PC-3 (cell line): Measurements from ENCODE around the gene JARID2. TPM values are rescaled to one million over a fixed set of nuclear protein-coding genes. Genes with fewer than 3 reads are reported as not detected.

Experiments
- ATAC-seq: fragments of 200-7000 bp; cut with Tn5 transposase; 2 replicates; pipeline ENCODE4 v1.9.1; 2020; ENCODE audit warnings: mild to moderate bottlenecking, moderate library complexity
- BruUV-seq: library from RNA; stranded (reverse); fragments of 400-500 nt; replicated peaks from 2 replicates; lab custom pipeline; 2021; lab: Mats Ljungman, UMichigan
- CTCF ChIA-PET: fragments of 300-600 bp; sonication (Branson Sonifier 250); formaldehyde crosslinking; loops from one replicate; lab custom pipeline; 2022; ENCODE audit warnings: antibody characterized with exemption; lab: Charles Lee
- POLR2A ChIA-PET: fragments of 300-600 bp; sonication (Branson Sonifier 250); formaldehyde crosslinking; loops from one replicate; lab custom pipeline; 2022; ENCODE audit warnings: antibody characterized with exemption; ENCODE audit not compliant: unreplicated experiment; lab: Charles Lee
- DNase-seq: peaks from one replicate; pipeline ENCODE4 v3.0.0-alpha.2; 2015
- H2AFZ ChIP-seq: fragments of 300-600 bp; sonication (generic); 2 replicates; pipeline ENCODE4 v1.6.0; 2016; ENCODE audit warnings: antibody characterized with exemption, low read length
- H3F3A ChIP-seq: fragments of 300-600 bp; sonication (generic); one replicate; pipeline ENCODE4 v1.6.0; 2017; ENCODE audit warnings: antibody characterized with exemption, low read length, control low read depth, mild to moderate bottlenecking; ENCODE audit not compliant: unreplicated experiment
- H3K27ac ChIP-seq: fragments of 300-600 bp; sonication (generic); 2 replicates; pipeline ENCODE4 v1.5.1; 2016; ENCODE audit warnings: mild to moderate bottlenecking, low read length
- H3K27me3 ChIP-seq: fragments of 300-600 bp; sonication (generic); 2 replicates; pipeline ENCODE4 v1.6.1; 2016; ENCODE audit warnings: low read length, mixed read lengths
- H3K36me3 ChIP-seq: fragments of 300-600 bp; sonication (generic); 2 replicates; pipeline ENCODE4 v1.6.1; 2016; ENCODE audit warnings: low read depth, mixed run types, low read length, mixed read lengths
- H3K4me1 ChIP-seq: fragments of 300-600 bp; sonication (generic); 2 replicates; pipeline ENCODE4 v1.5.1; 2016; ENCODE audit warnings: low read length; ENCODE audit not compliant: insufficient read depth
- H3K4me2 ChIP-seq: fragments of 300-600 bp; sonication (generic); 2 replicates; pipeline ENCODE4 v1.6.0; 2016; ENCODE audit warnings: low read length
- H3K4me3 ChIP-seq: fragments of 300-600 bp; sonication (generic); 2 replicates; pipeline ENCODE4 v1.5.1; 2016; ENCODE audit warnings: mild to moderate bottlenecking, low read length, mixed read lengths
- H3K79me2 ChIP-seq: fragments of 300-600 bp; sonication (generic); 2 replicates; pipeline ENCODE4 v1.6.1; 2017; ENCODE audit warnings: low read length, mixed read lengths
- H3K9ac ChIP-seq: fragments of 300-600 bp; sonication (generic); 2 replicates; pipeline ENCODE4 v1.6.0; 2016; ENCODE audit warnings: mild to moderate bottlenecking, low read length
- H3K9me2 ChIP-seq: fragments of 300-600 bp; sonication (generic); replicated peaks from 2 replicates; pipeline ENCODE4 v1.6.1; 2016; ENCODE audit warnings: mixed run types, low read length, mixed read lengths
- H3K9me3 ChIP-seq: fragments of 300-600 bp; sonication (generic); 2 replicates; pipeline ENCODE4 v1.6.1; 2016; ENCODE audit warnings: low read length, mixed read lengths
- H4K20me1 ChIP-seq: fragments of 300-600 bp; sonication (generic); 2 replicates; pipeline ENCODE4 v1.6.1; 2016; ENCODE audit warnings: low read length, mixed read lengths
- CTCF ChIP-seq: fragments of 300-600 bp; sonication (generic); conservative IDR thresholded peaks from 2 replicates; pipeline ENCODE4 v1.5.1; 2017; ENCODE audit warnings: antibody characterized with exemption, low read depth, mild to moderate bottlenecking, low read length
- EZH2 ChIP-seq: fragments of 300-600 bp; sonication (generic); IDR thresholded peaks from one replicate; pipeline ENCODE4 v1.6.1; 2017; ENCODE audit warnings: antibody characterized with exemption, mild to moderate bottlenecking, low read length; ENCODE audit not compliant: unreplicated experiment
- EZH2phosphoT487 ChIP-seq: fragments of 300-600 bp; sonication (generic); IDR thresholded peaks from 2 replicates; pipeline ENCODE4 v1.6.1; 2018; ENCODE audit warnings: mild to moderate bottlenecking, antibody characterized with exemption, low read length, borderline replicate concordance
- intact Hi-C: fragments of 100-400 bp; cut with micrococcal nuclease; formaldehyde crosslinking; loops from 2 replicates; pipeline ENCODE4 v1.9.0; 2023
- total RNA-seq: library from RNA; depleted of rRNA; stranded (reverse); fragments of >200 nt; gene quantifications from 2 replicates; pipeline ENCODE4 v1.2.3, GENCODE V29; 2014

JARID2 gene
- total RNA-seq, 1 experiment from 2014 or later = 11.0 TPM

- Histone ChIP-seq H4K20me1 (no peaks in the 10 kb centered on the region), H3K4me2 (no peak overlapping the region)
- POLR2A ChIA-PET = no interaction called here
Measured at GRCh38 chr6:15473741-15474161, 227.9 kb downstream of the JARID2 start.

GRCh38 chr6:15474196-15474595 is 228.3 kb downstream of the JARID2 start:
- no peak overlapping the region for H3K4me3 ChIP-seq
- no peaks in the 10 kb centered on the region for H3K9me2 ChIP-seq
- H3K9me3 ChIP-seq = no peaks in the 10 kb centered on the region
- CTCF ChIA-PET = no interaction called here
- H3F3A ChIP-seq = no peaks in the 10 kb centered on the region
- DNase-seq (no peak), ATAC-seq (no peak)
- H3K27ac ChIP-seq = no peak overlapping the region
- 0 out of 2 replicates have a peak, but pooled peaks cover 7% of the 10 kb centered on the region for H3K79me2 ChIP-seq
- no TSS peak for BruUV-seq
- no peaks in the 10 kb centered on the region for H4K20me1 ChIP-seq
- no peak overlapping the region for H3K4me2 ChIP-seq
- no peak for TF ChIP-seq EZH2phosphoT487
- TF ChIP-seq EZH2 = no peak
- no peak for TF ChIP-seq CTCF
- H3K4me1 ChIP-seq = peaks cover 8% of the 10 kb centered on the region
- peaks cover 5% of the 10 kb centered on the region for H3K36me3 ChIP-seq
- POLR2A ChIA-PET = no interaction called here
- H3K9ac ChIP-seq = no peak overlapping the region
- H3K27me3 ChIP-seq = no peaks in the 10 kb centered on the region
- intact Hi-C loops = no loop called here
- H2AFZ ChIP-seq = no peak overlapping the region

More at GRCh38 chr6:15473741-15474161, 227.9 kb downstream of the JARID2 start:
- 0 out of 2 replicates have a peak, but pooled peaks cover 7% of the 10 kb centered on the region for H3K79me2 ChIP-seq
- H3K9ac ChIP-seq = no peak overlapping the region
- intact Hi-C loops = no loop called here
- ATAC-seq (no peak), DNase-seq (peak; percentile 24)
- no peaks in the 10 kb centered on the region for H3K27me3 ChIP-seq
- H3K9me2 ChIP-seq = no peaks in the 10 kb centered on the region
- no peaks in the 10 kb centered on the region for H3K9me3 ChIP-seq
- H3K4me3 ChIP-seq = no peak overlapping the region
- TF ChIP-seq EZH2 (no peak), CTCF (no peak), EZH2phosphoT487 (no peak)
- no TSS peak for BruUV-seq
- H3K4me1 ChIP-seq = 0 out of 2 replicates have a peak, but pooled peaks cover 7% of the 10 kb centered on the region
- no peak overlapping the region for H3K27ac ChIP-seq
- CTCF ChIA-PET = no interaction called here
- H2AFZ ChIP-seq = no peak overlapping the region
- peaks cover 6% of the 10 kb centered on the region for H3K36me3 ChIP-seq
- H3F3A ChIP-seq = no peaks in the 10 kb centered on the region

GRCh38 chr6:15475261-15475660 is 229.4 kb downstream of the JARID2 start:
- no peak for TF ChIP-seq EZH2phosphoT487
- no peak for TF ChIP-seq EZH2
- no peak for TF ChIP-seq CTCF

More at GRCh38 chr6:15475261-15475660, 229.4 kb downstream of the JARID2 start:
- Histone ChIP-seq H3K4me3 (no peak overlapping the region), H3K9me3 (no peaks in the 10 kb centered on the region), H3K36me3 (peaks cover 3% of the 10 kb centered on the region), H3K27ac (no peak overlapping the region), H3K9ac (no peak overlapping the region), H3K27me3 (no peaks in the 10 kb centered on the region), H2AFZ (no peak overlapping the region), H3F3A (no peaks in the 10 kb centered on the region), H3K79me2 (0 out of 2 replicates have a peak, but pooled peaks cover 10% of the 10 kb centered on the region), H3K4me2 (no peak overlapping the region), H4K20me1 (no peaks in the 10 kb centered on the region), H3K4me1 (peaks cover 18% of the 10 kb centered on the region), H3K9me2 (no peaks in the 10 kb centered on the region)
- no TSS peak for BruUV-seq
- intact Hi-C loops = no loop called here
- CTCF ChIA-PET = no interaction called here
- POLR2A ChIA-PET = interaction anchor here (0.6 kb wide), 1 partner anchor 852 kb away, joined by 4 read pairs; no protein-coding TSS in a partner anchor
- no peak for DNase-seq
- ATAC-seq = no peak
